ENCODE measurements around the gene CCDC197. TPM values are rescaled to one million over a fixed set of nuclear protein-coding genes. Genes with fewer than 3 reads are reported as not detected.

The CCDC197 gene
- total RNA-seq, 2 experiments from 2014 or later: 0.25 TPM; not detected in 1

DNA sequence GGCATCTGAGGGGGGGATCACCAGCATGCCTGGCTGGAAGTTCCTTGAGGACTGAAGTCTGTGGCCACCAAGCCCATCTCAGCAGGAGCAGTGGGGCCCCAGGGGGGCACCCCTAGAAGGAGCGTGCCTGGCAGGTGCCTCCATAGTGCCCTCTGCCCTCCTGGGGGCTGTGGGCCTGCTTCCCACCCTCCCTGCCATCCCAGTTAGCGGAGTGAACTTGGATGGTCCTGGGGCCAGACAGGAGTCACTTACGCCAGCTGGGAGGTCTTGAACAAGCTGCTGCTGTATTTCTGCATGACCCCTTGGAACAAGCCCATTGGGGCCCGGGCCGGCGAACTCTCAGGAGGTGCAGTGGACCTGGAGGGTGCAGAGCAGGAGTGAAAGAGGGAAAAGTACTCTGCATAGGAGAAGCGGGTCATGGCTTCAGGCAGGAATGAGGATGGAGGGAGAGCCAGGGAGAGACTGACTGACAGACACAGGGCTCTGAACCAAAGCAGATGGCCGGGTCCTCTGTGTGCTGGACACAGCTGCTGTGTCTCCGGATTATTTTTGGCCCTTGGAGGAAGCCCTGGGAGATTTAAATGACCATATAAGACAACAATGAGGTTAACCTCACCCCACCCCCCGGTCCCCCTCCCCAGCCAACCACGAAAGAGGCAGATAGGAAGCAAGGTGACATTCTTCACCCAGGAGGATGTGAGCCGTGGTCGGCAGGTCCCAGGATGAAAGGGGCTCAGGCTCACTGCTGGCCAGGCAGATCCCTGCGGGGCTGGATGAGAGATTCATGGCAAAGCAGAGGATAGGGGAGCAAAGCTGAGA, 40.4 kb upstream of the CCDC197 start:
- no peaks in the 10 kb centered on the region for H3K27me3 Mint-ChIP-seq
- peak overlapping the region; percentile 84 for H3K27ac Mint-ChIP-seq
- H3K4me1 Mint-ChIP-seq: peaks cover 86% of the 10 kb centered on the region
- ATAC-seq (ENCODE audit: low read depth) (no peak), DNase-seq (peak; percentile 55)
- H3K4me3 Mint-ChIP-seq: peak overlapping the region; percentile 80
- POLR2A ChIA-PET: interaction anchor here (2.5 to 9.9 kb wide), 2 partner anchors 16 to 17 kb away, joined by 9 to 190 read pairs; partner anchors contain the start of gene ASB2
- H3K9me3 Mint-ChIP-seq: no peaks in the 10 kb centered on the region
- H3K36me3 Mint-ChIP-seq: peaks cover 2% of the 10 kb centered on the region

DNA sequence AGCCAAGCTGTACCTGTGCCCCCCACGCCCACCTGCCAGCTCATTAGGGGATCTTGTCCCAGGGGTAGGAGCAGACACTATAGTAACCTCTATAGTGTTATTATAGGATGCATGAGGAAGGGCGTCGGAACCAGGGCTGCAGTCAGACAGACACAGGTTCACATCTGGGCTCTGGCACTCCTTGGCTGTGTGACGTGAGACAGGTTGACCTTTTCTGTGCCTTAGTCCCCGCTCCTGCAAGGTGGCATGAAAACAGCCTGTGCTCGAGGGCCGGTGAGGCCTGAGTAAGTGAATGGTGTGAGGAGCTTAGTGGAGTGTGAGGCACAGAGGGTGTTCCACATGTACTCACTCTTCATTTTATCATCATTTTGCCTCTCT, 39.8 kb upstream of the CCDC197 start:
- ATAC-seq (ENCODE audit: low read depth) (no peak), DNase-seq (no peak)
- Mint-ChIP-seq H3K9me3 (no peaks in the 10 kb centered on the region), H3K4me3 (peak overlapping the region; percentile 80), H3K27me3 (no peaks in the 10 kb centered on the region), H3K36me3 (peaks cover 2% of the 10 kb centered on the region), H3K4me1 (peaks cover 87% of the 10 kb centered on the region), H3K27ac (peak overlapping the region; percentile 84)
- POLR2A ChIA-PET: interaction anchor here (2.5 to 9.9 kb wide), 2 partner anchors 15 to 17 kb away, joined by 9 to 190 read pairs; partner anchors contain the start of gene ASB2

DNA sequence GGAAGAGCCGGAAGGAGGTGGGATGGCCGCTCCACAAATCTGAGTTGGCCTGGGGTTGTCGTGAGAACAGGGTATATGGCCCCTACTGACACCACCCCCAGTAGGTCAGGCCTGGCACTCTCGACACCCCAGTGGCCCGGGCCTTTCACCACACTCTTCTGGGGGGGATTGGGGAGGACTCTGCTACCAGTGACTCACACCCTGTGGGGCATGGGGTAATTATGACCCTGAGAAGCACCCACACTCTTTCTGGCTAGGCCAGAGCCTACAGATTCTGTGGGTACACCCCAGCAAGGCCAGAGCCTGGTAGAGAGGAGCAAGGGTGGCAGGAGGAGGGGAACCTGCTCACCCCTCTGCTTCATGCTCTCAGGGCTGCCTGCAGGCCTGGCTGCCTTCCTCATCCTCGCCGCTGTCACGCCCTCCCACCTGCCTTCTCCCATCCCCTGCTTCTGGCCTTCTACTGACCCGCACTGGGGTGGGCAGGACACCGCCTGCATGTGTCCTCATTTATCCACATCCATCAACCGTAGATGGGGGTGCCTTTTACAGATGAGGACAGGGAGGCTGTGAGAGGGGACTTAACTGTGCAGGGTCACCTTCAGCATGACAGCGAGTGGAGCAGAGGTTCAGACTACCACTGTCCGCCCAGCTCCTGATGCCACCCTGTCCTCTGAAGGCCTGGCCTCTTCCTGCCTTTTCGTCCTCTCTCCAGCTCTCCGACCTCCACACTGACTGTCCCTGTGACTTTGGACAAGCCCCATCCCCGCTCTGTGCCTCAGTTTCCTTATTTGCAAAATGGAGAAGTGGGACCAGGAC, 39.1 kb upstream of the CCDC197 start:
- Mint-ChIP-seq H3K27ac (peak overlapping the region; percentile 84), H3K27me3 (no peaks in the 10 kb centered on the region), H3K4me3 (peak overlapping the region; percentile 80), H3K36me3 (peaks cover 2% of the 10 kb centered on the region), H3K9me3 (no peaks in the 10 kb centered on the region), H3K4me1 (peaks cover 85% of the 10 kb centered on the region)
- no peak for ATAC-seq (ENCODE audit: low read depth)
- POLR2A ChIA-PET: interaction anchor here (0.6 to 9.9 kb wide), 3 partner anchors 15 to 18 kb away, joined by 3 to 190 read pairs (median 9); partner anchors contain the start of gene ASB2
- DNase-seq: no peak

DNA sequence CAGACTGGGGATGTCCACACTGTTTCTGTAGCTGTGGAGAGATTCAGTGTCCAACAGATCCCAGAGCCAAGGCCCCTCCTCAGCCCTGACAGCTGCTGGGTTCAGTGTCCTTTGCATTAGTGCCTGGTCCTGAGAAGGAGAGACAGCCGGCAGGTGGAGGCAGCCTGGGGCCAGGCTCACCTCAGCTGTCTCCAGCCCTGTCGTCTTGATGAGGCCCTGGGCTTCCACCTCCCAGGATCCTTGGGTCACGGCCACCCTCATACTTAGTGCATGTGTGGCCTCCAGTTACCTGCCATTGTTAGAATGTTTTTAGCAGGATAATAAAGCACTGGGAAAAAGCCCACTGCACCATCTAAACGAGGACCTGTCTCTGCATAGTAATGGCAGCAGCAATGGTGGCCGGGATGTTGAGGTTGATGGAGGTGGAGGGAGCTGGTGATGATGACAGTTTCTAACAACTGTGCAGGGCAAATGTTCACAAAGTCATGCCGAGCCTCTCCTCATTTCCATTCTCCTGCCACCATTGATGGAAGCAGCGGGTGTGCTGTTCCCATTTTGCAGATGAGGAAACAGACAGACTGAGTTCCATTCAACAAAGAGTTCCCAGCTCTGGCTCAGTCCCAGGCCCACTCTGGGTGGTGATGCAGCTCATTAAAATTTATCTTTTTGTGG, 38.4 kb upstream of the CCDC197 start:
- no peak for ATAC-seq (ENCODE audit: low read depth)
- Mint-ChIP-seq H3K27me3 (no peaks in the 10 kb centered on the region), H3K9me3 (no peaks in the 10 kb centered on the region), H3K4me3 (peak overlapping the region; percentile 74), H3K36me3 (peaks cover 2% of the 10 kb centered on the region), H3K4me1 (peaks cover 87% of the 10 kb centered on the region), H3K27ac (peak overlapping the region; percentile 91)
- POLR2A ChIA-PET: interaction anchor here (1.8 to 9.9 kb wide), 3 partner anchors 14 to 53 kb away, joined by 5 to 190 read pairs (median 12); partner anchors contain the start of gene ASB2
- no peak for DNase-seq

DNA sequence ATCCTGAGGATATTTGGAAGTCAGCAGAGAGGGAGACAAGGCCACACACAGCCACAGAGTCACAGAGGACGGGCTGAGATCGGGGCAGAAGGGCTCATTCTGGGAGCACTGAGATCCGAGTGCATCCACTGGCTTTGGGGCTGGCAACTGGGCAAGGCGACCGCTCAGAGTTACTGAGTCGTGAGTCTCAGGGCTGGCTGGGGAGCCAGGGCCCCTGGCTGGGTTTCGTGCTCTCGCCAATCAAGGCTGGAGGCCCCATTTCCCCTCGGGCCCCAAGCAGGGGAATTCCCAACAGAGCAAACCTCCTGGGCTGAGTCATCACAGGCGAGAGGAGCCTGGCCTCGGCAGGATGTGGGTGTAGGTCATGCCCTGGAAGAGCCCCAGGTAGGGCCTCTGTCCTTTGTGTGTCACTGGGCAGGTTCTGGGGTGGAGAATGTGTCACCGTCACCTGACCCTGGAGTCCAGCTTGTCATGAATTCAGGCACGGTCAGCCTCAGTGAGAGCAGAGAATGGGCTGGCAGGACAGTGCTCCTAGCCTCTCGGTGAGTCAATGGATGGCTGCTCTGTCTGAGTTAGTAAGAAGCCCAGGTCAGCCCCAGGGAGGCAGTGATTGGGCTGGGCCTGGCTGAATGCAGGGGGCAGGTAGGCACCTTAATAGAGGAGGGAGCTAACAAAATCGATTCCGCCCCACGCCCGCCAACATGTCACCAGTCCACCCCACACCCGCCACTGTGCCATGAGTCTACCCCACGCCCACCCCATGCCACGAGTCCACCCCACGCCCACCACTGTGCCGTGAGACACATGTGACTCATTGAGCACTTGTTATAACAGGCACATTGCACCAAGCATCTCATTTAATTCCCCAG, 37.6 kb upstream of the CCDC197 start:
- Mint-ChIP-seq H3K9me3 (no peaks in the 10 kb centered on the region), H3K36me3 (peaks cover 2% of the 10 kb centered on the region), H3K4me1 (peaks cover 85% of the 10 kb centered on the region), H3K4me3 (peak overlapping the region; percentile 74), H3K27ac (peak overlapping the region; percentile 91), H3K27me3 (no peaks in the 10 kb centered on the region)
- POLR2A ChIA-PET: interaction anchor here (1.8 to 9.9 kb wide), 3 partner anchors 13 to 52 kb away, joined by 5 to 190 read pairs (median 12); partner anchors contain the start of gene ASB2
- ATAC-seq (ENCODE audit: low read depth) (peak; percentile 78), DNase-seq (peak; percentile 84)

GRCh38 chr14:93960108-93960475, 37.0 kb upstream of the CCDC197 start:
- POLR2A ChIA-PET: interaction anchor here (1.8 to 9.9 kb wide), 3 partner anchors 13 to 52 kb away, joined by 5 to 190 read pairs (median 12); partner anchors contain the start of gene ASB2

DNA sequence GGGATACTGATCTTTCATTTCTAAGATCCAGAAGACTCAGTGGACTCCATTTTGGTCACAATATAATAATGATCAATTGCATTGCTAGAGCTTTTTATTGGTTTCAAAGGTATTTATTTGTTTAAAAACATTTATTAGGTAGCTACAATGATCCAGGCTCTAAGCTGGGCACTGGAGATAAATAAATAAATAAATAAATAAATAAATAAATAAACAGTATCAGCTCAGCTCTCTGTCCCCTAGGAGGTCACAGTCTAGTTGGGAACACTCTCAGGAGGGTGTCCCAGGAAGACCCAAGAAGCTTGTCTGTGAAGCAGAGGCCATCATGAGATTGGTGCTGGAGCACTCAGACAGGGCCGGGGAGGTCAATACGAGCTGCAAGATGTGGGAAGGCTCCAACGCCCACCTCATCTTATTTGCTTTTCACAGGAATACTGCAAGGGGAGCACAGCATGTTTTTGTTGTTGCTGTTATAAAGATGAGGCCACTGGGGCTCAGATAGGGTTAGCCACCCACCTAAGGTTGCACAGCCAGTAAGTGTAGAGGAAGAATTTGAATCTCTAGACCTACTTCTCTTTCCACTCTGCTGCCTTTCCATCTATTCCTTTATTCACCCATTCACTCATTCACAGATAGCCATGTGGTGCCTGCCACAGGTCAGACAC, 36.2 kb upstream of the CCDC197 start:
- POLR2A ChIA-PET: interaction anchor here (3.3 to 9.9 kb wide), 2 partner anchors 12 to 21 kb away, joined by 12 to 190 read pairs; partner anchors contain the start of gene ASB2
- H3K9me3 Mint-ChIP-seq: no peaks in the 10 kb centered on the region
- peaks cover 13% of the 10 kb centered on the region for H3K36me3 Mint-ChIP-seq

More at GRCh38 chr14:93960108-93960475, 37.0 kb upstream of the CCDC197 start:
- peak overlapping the region; percentile 91 for H3K27ac Mint-ChIP-seq
- H3K9me3 Mint-ChIP-seq: no peaks in the 10 kb centered on the region
- ATAC-seq (ENCODE audit: low read depth) (no peak), DNase-seq (no peak)
- no peaks in the 10 kb centered on the region for H3K27me3 Mint-ChIP-seq
- H3K4me1 Mint-ChIP-seq: peaks cover 85% of the 10 kb centered on the region
- H3K4me3 Mint-ChIP-seq: peak overlapping the region; percentile 74
- H3K36me3 Mint-ChIP-seq: peaks cover 7% of the 10 kb centered on the region

GRCh38 chr14:93961620-93962019, 35.5 kb upstream of the CCDC197 start:
- peaks cover 78% of the 10 kb centered on the region for H3K4me1 Mint-ChIP-seq
- H3K9me3 Mint-ChIP-seq: no peaks in the 10 kb centered on the region
- ATAC-seq (ENCODE audit: low read depth): no peak
- peak overlapping the region; percentile 91 for H3K27ac Mint-ChIP-seq
- peaks cover 13% of the 10 kb centered on the region for H3K36me3 Mint-ChIP-seq
- POLR2A ChIA-PET: interaction anchor here (3.3 to 9.9 kb wide), 2 partner anchors 11 to 21 kb away, joined by 12 to 190 read pairs; partner anchors contain the start of gene ASB2
- peak overlapping the region; percentile 72 for H3K4me3 Mint-ChIP-seq
- no peaks in the 10 kb centered on the region for H3K27me3 Mint-ChIP-seq
- DNase-seq: no peak

More for the DNA sequence above, 36.2 kb upstream of the CCDC197 start:
- ATAC-seq (ENCODE audit: low read depth): no peak
- Mint-ChIP-seq H3K27me3 (no peaks in the 10 kb centered on the region), H3K4me1 (peaks cover 79% of the 10 kb centered on the region), H3K4me3 (peak overlapping the region; percentile 72), H3K27ac (peak overlapping the region; percentile 91)
- DNase-seq: no peak

- ATAC-seq (ENCODE audit: low read depth) (peak; percentile 53), DNase-seq (peak; percentile 71)
- peaks cover 13% of the 10 kb centered on the region for H3K36me3 Mint-ChIP-seq
- H3K27me3 Mint-ChIP-seq: no peaks in the 10 kb centered on the region
- POLR2A ChIA-PET: interaction anchor here (0.5 to 9.9 kb wide), 11 partner anchors 8 to 858 kb away, joined by 3 to 190 read pairs (median 4); partner anchors contain the start of genes ASB2, DDX24 and IFI27L1
- H3K4me3 Mint-ChIP-seq: peak overlapping the region; percentile 73
- no peaks in the 10 kb centered on the region for H3K9me3 Mint-ChIP-seq
- H3K4me1 Mint-ChIP-seq: peaks cover 70% of the 10 kb centered on the region
- peak overlapping the region; percentile 98 for H3K27ac Mint-ChIP-seq
These were observed 34.1 kb upstream of the CCDC197 start for GRCh38 chr14:93962701-93963601.

GRCh38 chr14:93963692-93964091, 33.4 kb upstream of the CCDC197 start:
- peak overlapping the region; percentile 98 for H3K27ac Mint-ChIP-seq
- DNase-seq (no peak), ATAC-seq (ENCODE audit: low read depth) (no peak)
- H3K4me1 Mint-ChIP-seq: peaks cover 62% of the 10 kb centered on the region
- POLR2A ChIA-PET: interaction anchor here (0.9 to 9.9 kb wide), 7 partner anchors 8 to 118 kb away, joined by 3 to 190 read pairs (median 7); partner anchors contain the start of genes ASB2, DDX24 and IFI27L1
- peak overlapping the region; percentile 73 for H3K4me3 Mint-ChIP-seq
- H3K36me3 Mint-ChIP-seq: peaks cover 13% of the 10 kb centered on the region
- H3K9me3 Mint-ChIP-seq: no peaks in the 10 kb centered on the region
- H3K27me3 Mint-ChIP-seq: no peaks in the 10 kb centered on the region
